Panc1 (cell line): ENCODE measurements around the gene SSH2.

Experiments used
- CTCF ChIP-seq: fragments of 450-650 bp; IDR thresholded peaks from 2 replicates; pipeline ENCODE4 v1.5.1; 2017; ENCODE audit warnings: mild to moderate bottlenecking
- POLR2AphosphoS5 ChIP-seq: IDR thresholded peaks from 2 replicates; pipeline ENCODE4 v1.6.1; 2012; ENCODE audit warnings: mild to moderate bottlenecking, low read depth, low read length, moderate library complexity

GRCh38 chr17:29880031-29880430 is 50.0 kb downstream of the SSH2 start:
- TF ChIP-seq CTCF: no peak
- no peak for TF ChIP-seq POLR2AphosphoS5
